Mammary epithelial cell (primary cell): Measurements from ENCODE around the gene ZNF311.

ENCODE experiments used
- EZH2 ChIP-seq: IDR thresholded peaks from 2 replicates; pipeline ENCODE4 v1.6.1; 2012; ENCODE audit warnings: low read length, inconsistent platforms, borderline replicate concordance
- TF ChIP-seq, protein P1 (sequence below), 2 donors: IDR thresholded peaks in 1 of 2; conservative IDR thresholded peaks in 1 of 2; 2 replicates each; pipeline ENCODE4 v1.5.1; 2011 to 2012; ENCODE audit warnings: inconsistent platforms in 2 of 2, low read length in 2 of 2, mild to moderate bottlenecking in 2 of 2, control low read depth in 1 of 2, low read depth in 1 of 2; ENCODE audit not compliant: insufficient read depth in 1 of 2; ENCODE audit errors: extremely low read depth in 1 of 2

- TF ChIP-seq, protein P1, sequence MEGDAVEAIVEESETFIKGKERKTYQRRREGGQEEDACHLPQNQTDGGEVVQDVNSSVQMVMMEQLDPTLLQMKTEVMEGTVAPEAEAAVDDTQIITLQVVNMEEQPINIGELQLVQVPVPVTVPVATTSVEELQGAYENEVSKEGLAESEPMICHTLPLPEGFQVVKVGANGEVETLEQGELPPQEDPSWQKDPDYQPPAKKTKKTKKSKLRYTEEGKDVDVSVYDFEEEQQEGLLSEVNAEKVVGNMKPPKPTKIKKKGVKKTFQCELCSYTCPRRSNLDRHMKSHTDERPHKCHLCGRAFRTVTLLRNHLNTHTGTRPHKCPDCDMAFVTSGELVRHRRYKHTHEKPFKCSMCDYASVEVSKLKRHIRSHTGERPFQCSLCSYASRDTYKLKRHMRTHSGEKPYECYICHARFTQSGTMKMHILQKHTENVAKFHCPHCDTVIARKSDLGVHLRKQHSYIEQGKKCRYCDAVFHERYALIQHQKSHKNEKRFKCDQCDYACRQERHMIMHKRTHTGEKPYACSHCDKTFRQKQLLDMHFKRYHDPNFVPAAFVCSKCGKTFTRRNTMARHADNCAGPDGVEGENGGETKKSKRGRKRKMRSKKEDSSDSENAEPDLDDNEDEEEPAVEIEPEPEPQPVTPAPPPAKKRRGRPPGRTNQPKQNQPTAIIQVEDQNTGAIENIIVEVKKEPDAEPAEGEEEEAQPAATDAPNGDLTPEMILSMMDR (conservative IDR thresholded peaks at IDR 0.05 in 1 of 2, IDR thresholded peaks at IDR 0.05 in 1 of 2; ENCODE audit: extremely low read depth in 1 of 2, insufficient read depth in 1 of 2, low read depth in 1 of 2, low read length in 2 of 2) = no peak
- TF ChIP-seq EZH2 = no peak
Measured at GRCh38 chr6:28968476-28968875, 36.6 kb downstream of the ZNF311 start.
